Fibroblast of lung (primary cell): Measurements from ENCODE around the gene CATSPER4.

ENCODE experiments used
- CTCF ChIP-seq, 2 donors: IDR thresholded peaks in 1 of 2; conservative IDR thresholded peaks in 1 of 2; 1 replicate in 1 of 2; 2 replicates in 1 of 2; pipeline ENCODE4 v1.5.1; 2011 to 2012; ENCODE audit warnings: low read length in 2 of 2, control low read depth in 1 of 2, inconsistent platforms in 1 of 2, low read depth in 1 of 2, mild to moderate bottlenecking in 1 of 2
- EZH2 ChIP-seq: IDR thresholded peaks from 2 replicates; pipeline ENCODE4 v1.5.1; 2012; ENCODE audit warnings: low read length, control low read depth, mild to moderate bottlenecking; ENCODE audit errors: missing control alignments

- TF ChIP-seq CTCF (conservative IDR thresholded peaks at IDR 0.05 in 1 of 2, IDR thresholded peaks at IDR 0.05 in 1 of 2; ENCODE audit: low read depth in 1 of 2, low read length in 2 of 2) (no peak), EZH2 (no peak)
These were observed 44.4 kb downstream of the CATSPER4 start for GRCh38 chr1:26234644-26235370.
